ENCODE data around the gene HDAC4. TPM values are rescaled to one million over a fixed set of nuclear protein-coding genes. Genes with fewer than 3 reads are reported as not detected.

HDAC4 gene
- total and polyA plus RNA-seq, 8 donors = 1.7 to 98.8 (median 24.5) TPM

DNA sequence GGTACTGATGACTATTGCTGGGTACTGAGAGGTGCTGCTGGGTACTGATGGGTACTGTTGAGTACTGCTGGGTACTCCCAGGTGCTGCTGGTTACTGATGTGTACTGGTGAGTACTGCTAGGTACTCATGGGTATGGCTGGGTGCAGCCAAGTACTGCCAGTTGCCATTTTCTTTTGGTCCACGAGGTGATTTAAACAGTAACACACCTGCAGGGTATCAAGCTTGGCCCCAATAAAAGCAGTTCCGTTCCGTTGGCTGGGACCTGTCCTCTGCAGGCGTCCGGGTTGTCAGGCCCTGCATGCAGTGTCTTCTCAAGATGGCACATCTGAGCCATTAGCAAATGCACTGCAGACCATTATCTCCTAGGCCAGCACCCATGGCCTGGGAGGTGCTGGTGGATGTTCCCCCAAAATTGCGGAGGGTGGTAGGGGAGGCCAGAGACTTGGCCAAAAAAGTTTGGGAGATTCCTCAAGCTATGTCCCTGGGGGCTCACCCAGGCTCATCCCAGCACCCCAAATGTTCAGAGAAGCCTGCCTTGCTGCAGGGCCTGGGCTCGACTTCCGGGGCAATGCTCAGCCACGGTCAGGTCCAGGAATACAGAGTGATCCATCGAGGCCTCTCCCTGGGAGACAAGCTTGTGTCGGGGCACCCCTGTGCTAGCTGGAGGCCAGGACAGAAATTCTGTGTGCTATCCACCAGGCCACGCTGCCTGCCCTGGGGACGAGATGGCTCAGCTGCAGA lies 387.7 kb downstream of the HDAC4 start:
- 83 to 89% (median 84%) methylated on average over 7 to 13 of the region's 13 CpGs for WGBS, 5 donors
- H3K4me1 ChIP-seq = no peaks in the 10 kb centered on the region
- H3K4me3 ChIP-seq = no peak overlapping the region
- intact Hi-C loops (cut with DNase I; ENCODE audit: low total_unique reads) = no loop called here
- peaks cover 0 to 59% (median 15%) of the 10 kb centered on the region in 3 donors for H3K27me3 ChIP-seq
- H3K27ac ChIP-seq = no peak overlapping the region
- no peak for TF ChIP-seq POLR2A (IDR thresholded peaks at IDR 0.05)
- TF ChIP-seq EP300 (IDR thresholded peaks at IDR 0.05) = no peak
- H3K36me3 ChIP-seq = no peaks in the 10 kb centered on the region
- peak in 1 of 2 donors; percentile 17 for DNase-seq
- no peaks in the 10 kb centered on the region for H3K9me3 ChIP-seq

DNA sequence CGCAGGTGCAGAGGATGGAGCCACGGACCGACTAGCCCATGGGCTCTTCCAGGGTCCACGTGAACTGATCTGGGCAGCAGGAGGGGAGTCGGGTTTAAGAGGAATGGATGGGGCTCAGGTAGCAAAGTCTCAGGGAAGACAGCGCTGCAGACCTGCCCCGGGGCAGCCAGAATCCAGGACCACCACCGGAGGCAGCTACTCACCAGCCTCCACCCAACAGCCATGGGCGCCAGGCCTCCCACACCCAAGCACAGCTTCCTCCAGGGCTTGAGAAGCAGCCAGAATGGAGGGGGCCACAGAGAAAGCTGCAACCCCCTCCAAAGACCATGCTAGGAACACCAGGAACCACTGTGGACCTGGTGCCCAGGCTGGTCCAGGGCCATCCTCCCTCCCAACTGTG lies 388.6 kb downstream of the HDAC4 start:
- DNase-seq = peak in 1 of 2 donors; percentile 4
- H3K36me3 ChIP-seq = no peaks in the 10 kb centered on the region
- WGBS, 5 donors = 84 to 92% (median 90%) methylated on average over 9 of the region's 9 CpGs
- peaks cover 0 to 59% (median 15%) of the 10 kb centered on the region in 3 donors for H3K27me3 ChIP-seq
- TF ChIP-seq EP300 (IDR thresholded peaks at IDR 0.05) (no peak), POLR2A (IDR thresholded peaks at IDR 0.05) (no peak), POLR2AphosphoS5 (IDR thresholded peaks at IDR 0.05) (no peak)
- TF ChIP-seq, protein P1, sequence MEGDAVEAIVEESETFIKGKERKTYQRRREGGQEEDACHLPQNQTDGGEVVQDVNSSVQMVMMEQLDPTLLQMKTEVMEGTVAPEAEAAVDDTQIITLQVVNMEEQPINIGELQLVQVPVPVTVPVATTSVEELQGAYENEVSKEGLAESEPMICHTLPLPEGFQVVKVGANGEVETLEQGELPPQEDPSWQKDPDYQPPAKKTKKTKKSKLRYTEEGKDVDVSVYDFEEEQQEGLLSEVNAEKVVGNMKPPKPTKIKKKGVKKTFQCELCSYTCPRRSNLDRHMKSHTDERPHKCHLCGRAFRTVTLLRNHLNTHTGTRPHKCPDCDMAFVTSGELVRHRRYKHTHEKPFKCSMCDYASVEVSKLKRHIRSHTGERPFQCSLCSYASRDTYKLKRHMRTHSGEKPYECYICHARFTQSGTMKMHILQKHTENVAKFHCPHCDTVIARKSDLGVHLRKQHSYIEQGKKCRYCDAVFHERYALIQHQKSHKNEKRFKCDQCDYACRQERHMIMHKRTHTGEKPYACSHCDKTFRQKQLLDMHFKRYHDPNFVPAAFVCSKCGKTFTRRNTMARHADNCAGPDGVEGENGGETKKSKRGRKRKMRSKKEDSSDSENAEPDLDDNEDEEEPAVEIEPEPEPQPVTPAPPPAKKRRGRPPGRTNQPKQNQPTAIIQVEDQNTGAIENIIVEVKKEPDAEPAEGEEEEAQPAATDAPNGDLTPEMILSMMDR (IDR thresholded peaks at IDR 0.05) = no peak
- H3K27ac ChIP-seq = no peak overlapping the region
- H3K4me1 ChIP-seq = no peaks in the 10 kb centered on the region
- H3K4me3 ChIP-seq = no peak overlapping the region
- no peaks in the 10 kb centered on the region for H3K9me3 ChIP-seq
- intact Hi-C loops (cut with DNase I; ENCODE audit: low total_unique reads) = no loop called here

DNA sequence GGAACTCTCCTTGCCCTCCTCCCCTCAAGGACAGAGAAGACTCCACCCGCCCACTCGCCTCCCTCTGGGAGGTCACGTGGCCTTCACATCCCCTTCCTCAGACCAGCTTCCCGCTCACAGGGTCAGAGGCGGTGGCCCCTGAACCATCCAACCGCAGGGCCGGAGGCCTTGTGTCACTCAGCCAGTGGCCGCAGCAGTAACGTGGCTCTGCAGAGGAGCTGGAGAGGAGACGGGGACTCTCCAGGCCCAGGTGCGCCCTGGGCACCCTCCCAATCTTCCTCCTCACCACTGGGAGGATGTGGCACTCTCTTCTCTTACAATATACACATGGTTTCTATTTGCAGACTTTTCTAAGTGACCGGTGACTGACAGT lies 391.2 kb downstream of the HDAC4 start:
- 60 to 88% (median 73%) methylated on average over 6 to 12 of the region's 12 CpGs for WGBS, 5 donors
- H3K27me3 ChIP-seq = peaks cover 0 to 54% (median 15%) of the 10 kb centered on the region in 3 donors
- no peak overlapping the region for H3K4me3 ChIP-seq
- H3K27ac ChIP-seq = no peak overlapping the region
- intact Hi-C loops (cut with DNase I; ENCODE audit: low total_unique reads) = no loop called here
- DNase-seq = no peak
- no peaks in the 10 kb centered on the region for H3K9me3 ChIP-seq
- no peaks in the 10 kb centered on the region for H3K36me3 ChIP-seq
- TF ChIP-seq EP300 (IDR thresholded peaks at IDR 0.05) = no peak
- no peak for TF ChIP-seq POLR2A (IDR thresholded peaks at IDR 0.05)
- no peak for TF ChIP-seq POLR2AphosphoS5 (IDR thresholded peaks at IDR 0.05)
- no peaks in the 10 kb centered on the region for H3K4me1 ChIP-seq

DNA sequence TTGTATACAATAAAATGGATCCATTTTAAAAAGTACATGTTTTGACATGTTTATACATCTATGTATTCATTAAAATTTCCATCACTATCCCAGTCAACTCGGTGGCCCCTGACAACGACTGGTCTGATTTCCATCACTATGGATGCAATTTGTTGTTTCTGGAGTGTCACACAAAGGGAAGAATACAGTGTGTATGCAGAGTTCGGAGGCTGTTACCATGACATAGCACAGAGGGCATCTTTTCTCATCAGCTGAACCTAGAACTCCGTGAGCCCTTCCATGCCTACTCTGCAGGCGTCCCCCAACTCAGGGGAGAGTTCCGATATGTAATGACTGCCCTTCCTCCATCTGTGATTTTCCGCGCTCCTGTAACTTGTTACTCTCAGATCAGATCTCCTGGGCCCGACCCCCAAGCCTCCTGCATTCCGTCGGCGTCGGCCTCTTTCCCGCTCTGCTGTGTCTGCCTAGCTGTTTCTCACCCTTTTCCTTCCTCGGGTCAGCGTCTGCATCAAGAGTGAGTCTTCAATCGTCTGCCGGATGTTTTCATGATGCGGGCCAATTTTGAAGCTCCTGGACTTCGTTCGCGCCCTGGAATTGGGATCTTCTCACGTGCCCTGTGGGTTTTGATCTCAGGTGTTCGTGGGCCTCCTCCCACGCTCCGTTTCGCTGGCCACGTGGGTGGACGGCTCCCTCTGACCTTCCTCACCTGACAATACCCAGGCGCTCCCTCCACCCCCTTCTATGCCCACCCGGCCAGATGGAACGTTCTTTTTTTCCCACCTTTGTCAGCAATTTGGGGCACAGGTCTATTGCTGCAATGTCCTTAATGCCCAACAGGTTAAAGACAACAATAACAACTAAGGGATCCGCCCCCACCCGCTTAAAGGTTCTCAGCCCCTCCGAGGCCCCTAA lies 391.9 kb downstream of the HDAC4 start:
- H3K4me1 ChIP-seq = no peaks in the 10 kb centered on the region
- H3K4me3 ChIP-seq = no peak overlapping the region
- intact Hi-C loops (cut with DNase I; ENCODE audit: low total_unique reads) = no loop called here
- no peaks in the 10 kb centered on the region for H3K9me3 ChIP-seq
- no peak overlapping the region for H3K27ac ChIP-seq
- TF ChIP-seq, protein P1 (IDR thresholded peaks at IDR 0.05) = no peak
- TF ChIP-seq POLR2AphosphoS5 (IDR thresholded peaks at IDR 0.05) (no peak), POLR2A (IDR thresholded peaks at IDR 0.05) (no peak), EP300 (IDR thresholded peaks at IDR 0.05) (no peak)
- no peaks in the 10 kb centered on the region for H3K36me3 ChIP-seq
- 83 to 86% (median 84%) methylated on average over 35 of the region's 35 CpGs for WGBS, 5 donors
- H3K27me3 ChIP-seq = peaks cover 0 to 56% (median 15%) of the 10 kb centered on the region in 3 donors
- peak in 1 of 2 donors; percentile 0 for DNase-seq

DNA sequence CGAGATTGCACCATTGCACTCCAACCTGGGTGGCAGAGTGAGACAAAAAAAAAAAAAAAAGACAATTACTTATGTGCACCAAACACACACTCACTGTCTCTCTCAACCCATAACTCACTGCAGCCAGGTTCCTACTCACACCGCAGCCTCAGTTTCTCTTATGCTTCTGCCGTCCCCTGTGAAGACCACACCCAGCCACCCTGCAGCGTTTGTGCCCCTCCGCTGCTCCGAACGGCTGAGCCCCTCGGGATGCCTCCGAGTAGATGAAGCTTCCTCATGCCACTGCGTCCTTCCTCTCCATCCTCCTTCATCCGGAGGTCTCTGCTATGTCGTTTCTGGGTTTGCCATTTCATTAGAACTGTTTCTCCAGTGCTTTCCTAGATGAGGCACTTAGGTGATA lies 392.8 kb downstream of the HDAC4 start:
- 84 to 90% (median 88%) methylated on average over 12 of the region's 12 CpGs for WGBS, 5 donors
- intact Hi-C loops (cut with DNase I; ENCODE audit: low total_unique reads) = no loop called here
- no peak overlapping the region for H3K4me3 ChIP-seq
- no peaks in the 10 kb centered on the region for H3K36me3 ChIP-seq
- DNase-seq = peak in 1 of 2 donors; percentile 1
- H3K9me3 ChIP-seq = no peaks in the 10 kb centered on the region
- no peak for TF ChIP-seq EP300 (IDR thresholded peaks at IDR 0.05)
- no peak for TF ChIP-seq POLR2A (IDR thresholded peaks at IDR 0.05)
- no peak for TF ChIP-seq POLR2AphosphoS5 (IDR thresholded peaks at IDR 0.05)
- TF ChIP-seq, protein P1 (IDR thresholded peaks at IDR 0.05) = no peak
- H3K27ac ChIP-seq = no peak overlapping the region
- H3K27me3 ChIP-seq = peaks cover 0 to 52% (median 15%) of the 10 kb centered on the region in 3 donors
- H3K4me1 ChIP-seq = peaks cover 0 to 8% (median 0%) of the 10 kb centered on the region in 4 donors

All from stomach (tissue), 9 donors.